ENCODE data around the gene LRRC23. TPM values are rescaled to one million over a fixed set of nuclear protein-coding genes. Genes with fewer than 3 reads are reported as not detected.

The LRRC23 gene
- total and polyA plus RNA-seq, 2 of the 13 experiments (the other 11 are each of a cell fraction or from before 2014, with no cell fraction given): 6.0 to 7.8 TPM

GRCh38 chr12:6937481-6938352 lies 33.1 kb downstream of the LRRC23 start (continued):
- TF ChIP-seq ZNF362 (CRISPR knock-in tag; IDR thresholded peaks at IDR 0.05; ENCODE audit: borderline replicate concordance) (peak; percentile 38; the same call in 1 of the 2 replicates), CC2D1A (CRISPR knock-in tag; IDR thresholded peaks at IDR 0.05) (no peak), NCOA1 (CRISPR knock-in tag; IDR thresholded peaks at IDR 0.05) (no peak), ZNF230 (CRISPR knock-in tag; IDR thresholded peaks at IDR 0.05) (peak; percentile 93; the same call in 1 of the 2 replicates), ISL2 (CRISPR knock-in tag; IDR thresholded peaks at IDR 0.05) (no peak), MYC (CRISPR knock-in tag; IDR thresholded peaks at IDR 0.05; ENCODE audit: borderline replicate concordance) (peak; percentile 89), KAT2B (IDR thresholded peaks at IDR 0.05; ENCODE audit: borderline replicate concordance, low read depth, low read length) (no peak), ZNF782 (CRISPR knock-in tag; IDR thresholded peaks at IDR 0.05; ENCODE audit: borderline replicate concordance) (peak; percentile 49; the same call in 1 of the 2 replicates), HDAC2 (CRISPR knock-in tag; IDR thresholded peaks at IDR 0.05) (peak; percentile 87; the same call in 1 of the 2 replicates), ZFP41 (CRISPR knock-in tag; IDR thresholded peaks at IDR 0.05; ENCODE audit: borderline replicate concordance) (peak; percentile 60; the same call in 1 of the 2 replicates), ZNF431 (CRISPR knock-in tag; IDR thresholded peaks at IDR 0.05; ENCODE audit: borderline replicate concordance, low read depth) (no peak), ZNF724P (CRISPR knock-in tag; IDR thresholded peaks at IDR 0.05; ENCODE audit: borderline replicate concordance) (peak; percentile 79), EP300 (IDR thresholded peaks at IDR 0.05; ENCODE audit: low read depth in 2 of 2, low read length in 2 of 2) (0 out of 4 replicates have a peak, but pooled peaks of 1 of the 2 experiments have one; percentile 10), EP300 (CRISPR knock-in tag; IDR thresholded peaks at IDR 0.05; ENCODE audit: borderline replicate concordance) (0 out of 2 replicates have a peak, but pooled peaks have one; percentile 21), MAFG (CRISPR knock-in tag; IDR thresholded peaks at IDR 0.05) (no peak), ZNF275 (CRISPR knock-in tag; IDR thresholded peaks at IDR 0.05; ENCODE audit: borderline replicate concordance) (no peak), ZC3H13 (CRISPR knock-in tag; IDR thresholded peaks at IDR 0.05) (peak; percentile 99), ATF2 (CRISPR knock-in tag; IDR thresholded peaks at IDR 0.05) (peak; percentile 92), HOXD1 (CRISPR knock-in tag; IDR thresholded peaks at IDR 0.05) (no peak), GPN1 (CRISPR knock-in tag; IDR thresholded peaks at IDR 0.05; ENCODE audit: borderline replicate concordance) (no peak), HMGA1 (CRISPR knock-in tag; conservative IDR thresholded peaks at IDR 0.05) (no peak), STAT6 (CRISPR knock-in tag; IDR thresholded peaks at IDR 0.05; ENCODE audit: borderline replicate concordance) (peak; percentile 92; the same call in 1 of the 2 replicates), ZNF605 (CRISPR knock-in tag; IDR thresholded peaks at IDR 0.05) (peak; percentile 99)
